Ishikawa (cell line): ENCODE results near the gene TJP1.

Source experiments
- CEBPB ChIP-seq: IDR thresholded peaks from 2 replicates; pipeline ENCODE4 v1.6.1; 2012
- CREB1 ChIP-seq: IDR thresholded peaks from 2 replicates; pipeline ENCODE4 v1.6.1; 2012; ENCODE audit warnings: low read depth
- EGR1 ChIP-seq: IDR thresholded peaks from 2 replicates; pipeline ENCODE4 v1.6.1; 2012
- EP300 ChIP-seq: IDR thresholded peaks from 2 replicates; pipeline ENCODE4 v1.6.1; 2012; ENCODE audit warnings: borderline replicate concordance
- FOXM1 ChIP-seq: IDR thresholded peaks from 2 replicates; pipeline ENCODE4 v1.6.1; 2012; ENCODE audit warnings: low read depth, borderline replicate concordance
- MAX ChIP-seq: IDR thresholded peaks from 2 replicates; pipeline ENCODE4 v1.6.1; 2012
- NFIC ChIP-seq: IDR thresholded peaks from 2 replicates; pipeline ENCODE4 v1.6.1; 2012
- RAD21 ChIP-seq: IDR thresholded peaks from 2 replicates; pipeline ENCODE4 v1.6.1; 2012; ENCODE audit warnings: low read depth
- REST ChIP-seq: IDR thresholded peaks from 2 replicates; pipeline ENCODE4 v1.6.1; 2012; ENCODE audit warnings: low read depth, mild to moderate bottlenecking
- TAF1 ChIP-seq: IDR thresholded peaks from 2 replicates; pipeline ENCODE4 v1.6.1; 2012; ENCODE audit warnings: low read depth, mild to moderate bottlenecking
- TCF12 ChIP-seq: IDR thresholded peaks from 2 replicates; pipeline ENCODE4 v1.6.1; 2012; ENCODE audit warnings: low read depth
- TEAD4 ChIP-seq: IDR thresholded peaks from 2 replicates; pipeline ENCODE4 v1.6.1; 2012
- YY1 ChIP-seq: IDR thresholded peaks from 2 replicates; pipeline ENCODE4 v1.6.1; 2012; ENCODE audit warnings: low read depth
- ZBTB7A ChIP-seq: IDR thresholded peaks from 2 replicates; pipeline ENCODE4 v1.6.1; 2012; ENCODE audit warnings: low read depth
- TF ChIP-seq, protein P1 (sequence below): IDR thresholded peaks from 2 replicates; pipeline ENCODE4 v1.6.1; 2012

TJP1 gene

DNA sequence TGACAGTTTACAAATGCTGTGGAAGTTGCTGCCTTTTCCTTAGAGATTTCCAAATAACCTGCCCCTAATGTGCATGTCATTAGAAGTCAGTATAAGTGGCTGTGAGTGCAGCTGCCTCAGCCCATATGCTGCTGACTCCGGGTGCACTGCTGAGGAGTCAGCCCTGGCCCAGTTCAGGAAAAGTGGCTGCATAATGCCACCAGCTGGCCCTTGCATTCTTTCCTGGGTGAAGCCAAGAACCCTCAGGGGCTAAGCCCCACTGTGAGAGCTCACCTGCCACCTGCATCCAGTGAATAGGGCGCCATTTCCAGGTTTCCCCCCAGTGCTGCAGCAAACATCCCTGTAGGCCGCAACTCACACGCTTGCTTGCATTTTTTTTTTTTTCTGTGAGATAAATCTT, 139.9 kb downstream of the TJP1 start:
- TF ChIP-seq RAD21 (no peak), TEAD4 (no peak), ZBTB7A (no peak), TAF1 (no peak)

DNA sequence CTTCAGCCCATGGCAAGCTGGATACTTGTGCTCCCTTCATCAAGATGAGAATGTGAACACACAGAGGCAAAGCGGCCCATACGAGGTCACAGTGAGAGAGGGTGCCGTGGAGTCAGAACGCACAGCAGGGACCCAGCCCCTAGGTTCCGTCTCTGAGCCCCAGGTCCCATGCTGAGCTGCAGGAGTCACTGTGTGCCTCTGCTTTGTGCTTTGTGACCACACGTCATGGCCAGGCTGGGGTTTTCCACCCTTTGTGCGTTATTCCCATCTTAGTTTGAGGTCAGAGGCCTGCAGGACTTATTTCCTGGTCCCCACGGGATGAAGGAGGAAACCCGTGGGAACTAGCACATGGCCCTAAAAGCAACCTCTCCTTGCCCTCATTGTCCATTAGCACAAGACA, 140.3 kb downstream of the TJP1 start:
- TF ChIP-seq RAD21 (no peak), MAX (no peak), TEAD4 (no peak), EP300 (no peak), TAF1 (no peak), ZBTB7A (no peak), EGR1 (no peak), NFIC (no peak), YY1 (no peak), REST (no peak), TCF12 (no peak), CREB1 (no peak), FOXM1 (no peak), CEBPB (no peak)
- TF ChIP-seq, protein P1, sequence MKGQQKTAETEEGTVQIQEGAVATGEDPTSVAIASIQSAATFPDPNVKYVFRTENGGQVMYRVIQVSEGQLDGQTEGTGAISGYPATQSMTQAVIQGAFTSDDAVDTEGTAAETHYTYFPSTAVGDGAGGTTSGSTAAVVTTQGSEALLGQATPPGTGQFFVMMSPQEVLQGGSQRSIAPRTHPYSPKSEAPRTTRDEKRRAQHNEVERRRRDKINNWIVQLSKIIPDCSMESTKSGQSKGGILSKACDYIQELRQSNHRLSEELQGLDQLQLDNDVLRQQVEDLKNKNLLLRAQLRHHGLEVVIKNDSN, result no peak

DNA sequence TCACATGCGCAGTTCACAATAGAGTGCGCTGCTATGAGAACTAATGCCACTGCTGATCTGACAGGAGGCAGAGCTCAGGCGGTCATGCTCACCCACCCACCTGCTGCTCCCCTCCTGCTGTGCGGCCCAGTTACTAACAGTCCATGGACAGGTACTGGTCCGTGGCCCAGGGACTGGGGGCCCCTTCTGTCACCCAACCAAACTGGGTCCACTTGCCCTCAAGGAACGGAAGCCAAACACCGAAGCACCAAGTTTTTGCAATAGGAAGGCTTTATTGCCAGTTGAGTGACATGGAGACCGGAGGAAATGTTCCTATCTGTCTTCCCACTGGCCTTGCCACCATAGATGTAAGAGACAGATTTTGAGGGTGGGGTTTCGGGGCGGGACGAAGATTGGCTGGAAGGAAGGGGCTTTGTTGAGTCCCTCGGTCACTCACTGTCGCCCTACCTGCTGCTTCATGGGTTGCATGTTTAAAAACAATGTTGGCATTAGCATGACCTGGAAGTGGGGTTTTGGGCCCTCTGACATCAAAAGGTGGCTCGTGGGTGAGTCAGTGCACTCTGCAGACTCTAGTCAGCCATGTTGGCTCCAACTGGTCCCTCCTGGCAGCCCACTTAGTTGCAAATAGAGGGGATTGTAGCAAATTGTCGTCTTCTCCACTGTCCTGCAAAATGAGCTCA, 141.0 kb downstream of the TJP1 start:
- TF ChIP-seq MAX, result no peak
- TF ChIP-seq YY1, result no peak
- TF ChIP-seq EGR1, result no peak

DNA sequence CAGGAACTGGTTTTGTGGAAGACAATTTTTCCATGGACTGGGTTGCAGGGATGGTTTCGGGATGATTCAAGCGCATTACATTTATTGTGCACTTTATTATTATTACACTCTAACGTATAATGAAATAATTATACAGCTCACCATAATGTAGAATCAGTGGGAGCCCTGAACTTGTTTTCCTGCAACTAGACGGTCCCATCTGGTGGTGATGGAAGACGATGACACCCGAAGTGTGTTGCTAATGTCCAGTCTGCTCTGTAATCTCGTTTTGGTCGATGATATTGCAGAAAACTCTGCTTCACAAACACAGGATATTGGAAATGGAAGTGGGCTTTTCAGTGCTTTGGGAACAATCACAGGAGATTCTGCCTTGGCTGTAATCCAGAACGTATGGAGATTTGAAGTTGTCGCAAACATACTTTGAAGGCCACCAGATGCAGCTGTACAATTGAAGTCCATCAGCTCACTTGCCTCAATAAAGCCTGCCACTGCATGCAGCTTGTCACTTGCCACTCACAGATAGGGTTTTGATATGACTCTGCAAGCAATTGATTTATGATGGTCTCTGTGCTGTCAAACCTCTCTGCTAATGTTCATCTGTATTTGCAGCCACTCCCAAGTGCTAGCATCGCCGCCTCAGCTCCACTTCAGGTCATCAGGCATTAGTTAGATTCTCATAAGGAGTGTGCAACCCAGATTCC, 141.7 kb downstream of the TJP1 start:
- TF ChIP-seq REST (no peak), YY1 (no peak), CREB1 (no peak), EGR1 (no peak), RAD21 (no peak), ZBTB7A (no peak)
- TF ChIP-seq, protein P1, result no peak

- TF ChIP-seq CREB1, result no peak
- TF ChIP-seq REST, result no peak
- TF ChIP-seq CEBPB, result no peak
Measured at GRCh38 chr15:29678504-29679034, 143.7 kb downstream of the TJP1 start.
